WI38 (cell line): ENCODE data around the gene PRDX5.

Experiments
- H3K4me3 ChIP-seq: 2 replicates; pipeline ENCODE4 v1.5.1; 2011; ENCODE audit warnings: low read depth, mild to moderate bottlenecking, control low read depth, low read length
- CTCF ChIP-seq: IDR thresholded peaks from 2 replicates; pipeline ENCODE4 v1.5.1; 2012; ENCODE audit warnings: low read depth, mild to moderate bottlenecking, control low read depth, low read length

Gene PRDX5

GRCh38 chr11:64349404-64349803, 31.5 kb downstream of the PRDX5 start:
- H3K4me3 ChIP-seq, result no peak overlapping the region

GRCh38 chr11:64351136-64351631, 33.3 kb downstream of the PRDX5 start:
- TF ChIP-seq CTCF, result no peak
- H3K4me3 ChIP-seq, result no peak overlapping the region

More at GRCh38 chr11:64349404-64349803, 31.5 kb downstream of the PRDX5 start:
- no peak for TF ChIP-seq CTCF

GRCh38 chr11:64352099-64352994, 34.4 kb downstream of the PRDX5 start:
- TF ChIP-seq CTCF, result no peak

GRCh38 chr11:64352995-64353714, 35.2 kb downstream of the PRDX5 start:
- H3K4me3 ChIP-seq, result no peak overlapping the region
- no peak for TF ChIP-seq CTCF

More at GRCh38 chr11:64352099-64352994, 34.4 kb downstream of the PRDX5 start:
- H3K4me3 ChIP-seq, result no peak overlapping the region

- no peak overlapping the region for H3K4me3 ChIP-seq
- no peak for TF ChIP-seq CTCF
These were observed 36.0 kb downstream of the PRDX5 start for GRCh38 chr11:64353715-64354506.

GRCh38 chr11:64355078-64355940, 37.4 kb downstream of the PRDX5 start:
- peak; percentile 84 for TF ChIP-seq CTCF
- peak overlapping the region; percentile 4; the same call in 1 of the 2 replicates for H3K4me3 ChIP-seq
